Glutamatergic neuron (in vitro differentiated cells): ENCODE data around the gene MRTFA. TPM values are rescaled to one million over a fixed set of nuclear protein-coding genes. Genes with fewer than 3 reads are reported as not detected.

Experiments used
- DNase-seq: peaks from one replicate; pipeline ENCODE4 v3.0.0; 2022
- H3K27ac Mint-ChIP-seq: one replicate; pipeline ENCODE4 v1.8.0; 2020; ENCODE audit warnings: mild to moderate bottlenecking, mixed read lengths, inconsistent platforms; ENCODE audit not compliant: unreplicated experiment
- H3K27me3 Mint-ChIP-seq: one replicate; pipeline ENCODE4 v1.8.0; 2020; ENCODE audit warnings: mild to moderate bottlenecking, moderate library complexity, mixed read lengths, inconsistent platforms; ENCODE audit not compliant: unreplicated experiment
- H3K36me3 Mint-ChIP-seq: one replicate; pipeline ENCODE4 v1.8.0; 2020; ENCODE audit warnings: mild to moderate bottlenecking, mixed read lengths, inconsistent platforms; ENCODE audit not compliant: unreplicated experiment
- H3K4me1 Mint-ChIP-seq: one replicate; pipeline ENCODE4 v1.8.0; 2020; ENCODE audit warnings: mild to moderate bottlenecking, low read depth, mixed read lengths, inconsistent platforms; ENCODE audit not compliant: unreplicated experiment
- H3K4me3 Mint-ChIP-seq: one replicate; pipeline ENCODE4 v1.8.0; 2020; ENCODE audit warnings: mild to moderate bottlenecking, mixed read lengths, inconsistent platforms; ENCODE audit not compliant: unreplicated experiment
- H3K9me3 Mint-ChIP-seq: one replicate; pipeline ENCODE4 v1.8.0; 2020; ENCODE audit warnings: mild to moderate bottlenecking, moderate library complexity, mixed read lengths, inconsistent platforms; ENCODE audit not compliant: unreplicated experiment
- long read RNA-seq: library from polyadenylated mRNA; unstranded; transcript quantifications from one replicate; pipeline ENCODE4 v2.0.0, GENCODE V29; 2020; ENCODE audit not compliant: unreplicated experiment
- total RNA-seq: library from RNA; stranded (reverse); fragmentation: NEBNext Ultra II Directional; extraction: Animal tissue kit (Norgen Biotek cat#: 25700); gene quantifications from one replicate; pipeline ENCODE4 v1.2.1, GENCODE V29; 2021; ENCODE audit not compliant: unreplicated experiment
- TF ChIP-seq, protein P1 (sequence below): fragments of 200-600 bp; sonication (generic); IDR thresholded peaks from one replicate; pipeline ENCODE4 v1.5.0; 2021; ENCODE audit not compliant: partially characterized antibody, unreplicated experiment

Gene MRTFA
- 91.7 TPM for total RNA-seq
- long read RNA-seq, partial matches to known transcripts, result 4 of 10 reads
- long read RNA-seq, other reads (novel, unspliced or antisense), result 6 of 10 reads

DNA sequence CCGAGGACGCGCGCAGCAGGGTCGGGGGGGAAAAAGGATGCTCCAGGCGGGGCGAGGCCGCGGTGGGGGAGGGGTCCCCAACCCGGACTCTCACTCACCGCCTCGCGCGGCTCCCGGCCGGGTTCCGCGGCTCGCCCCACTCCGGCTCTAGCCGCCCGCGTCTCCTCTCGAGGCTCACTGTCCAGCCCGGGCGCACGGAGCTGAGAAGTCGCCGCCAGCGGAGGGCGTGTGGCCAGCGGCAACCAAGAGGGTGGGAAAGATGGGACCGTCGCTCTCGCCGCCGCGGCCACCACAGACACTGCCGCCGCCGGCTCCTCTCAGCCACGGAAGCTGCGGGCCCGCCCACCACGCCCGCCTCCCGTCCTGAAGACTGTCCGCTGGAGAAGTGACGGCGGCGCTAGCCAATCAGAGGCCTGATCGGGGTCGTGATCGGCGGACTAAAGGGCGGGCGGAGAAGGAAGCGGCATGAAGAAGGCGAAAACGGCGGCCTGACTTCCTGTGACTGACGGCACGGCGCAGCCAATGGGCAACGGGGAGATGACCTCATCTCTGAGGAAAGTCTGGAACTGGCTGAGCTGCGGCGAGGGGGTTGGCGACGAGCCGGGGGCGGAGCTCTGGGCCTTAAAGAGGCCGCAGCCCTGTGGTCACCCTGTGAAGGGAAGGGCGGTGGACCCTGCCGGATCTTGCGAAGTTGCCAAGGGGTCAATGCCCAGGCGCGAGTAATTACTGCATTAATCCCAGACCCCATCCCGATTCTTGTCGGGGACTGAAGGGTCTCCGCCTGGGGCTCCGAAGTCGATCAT is at the start of gene MRTFA:
TSS of gene MRTFA (minus strand) at position 340 of the 803 bp plus-strand sequence.
- Mint-ChIP-seq H3K4me1 (peaks cover 18% of the 10 kb centered on the region), H3K36me3 (no peaks in the 10 kb centered on the region), H3K9me3 (peaks cover 7% of the 10 kb centered on the region), H3K27me3 (peaks cover 10% of the 10 kb centered on the region), H3K4me3 (peak within 1 kb of the TSS; percentile 95), H3K27ac (peak within 1 kb of the TSS; percentile 94)
- DNase-seq, result peak; percentile 100
- TF ChIP-seq, protein P1, sequence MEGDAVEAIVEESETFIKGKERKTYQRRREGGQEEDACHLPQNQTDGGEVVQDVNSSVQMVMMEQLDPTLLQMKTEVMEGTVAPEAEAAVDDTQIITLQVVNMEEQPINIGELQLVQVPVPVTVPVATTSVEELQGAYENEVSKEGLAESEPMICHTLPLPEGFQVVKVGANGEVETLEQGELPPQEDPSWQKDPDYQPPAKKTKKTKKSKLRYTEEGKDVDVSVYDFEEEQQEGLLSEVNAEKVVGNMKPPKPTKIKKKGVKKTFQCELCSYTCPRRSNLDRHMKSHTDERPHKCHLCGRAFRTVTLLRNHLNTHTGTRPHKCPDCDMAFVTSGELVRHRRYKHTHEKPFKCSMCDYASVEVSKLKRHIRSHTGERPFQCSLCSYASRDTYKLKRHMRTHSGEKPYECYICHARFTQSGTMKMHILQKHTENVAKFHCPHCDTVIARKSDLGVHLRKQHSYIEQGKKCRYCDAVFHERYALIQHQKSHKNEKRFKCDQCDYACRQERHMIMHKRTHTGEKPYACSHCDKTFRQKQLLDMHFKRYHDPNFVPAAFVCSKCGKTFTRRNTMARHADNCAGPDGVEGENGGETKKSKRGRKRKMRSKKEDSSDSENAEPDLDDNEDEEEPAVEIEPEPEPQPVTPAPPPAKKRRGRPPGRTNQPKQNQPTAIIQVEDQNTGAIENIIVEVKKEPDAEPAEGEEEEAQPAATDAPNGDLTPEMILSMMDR, result no peak

GRCh38 chr22:40685406-40685805 is 48.9 kb upstream of the MRTFA start:
- Mint-ChIP-seq H3K36me3 (no peaks in the 10 kb centered on the region), H3K27ac (no peak overlapping the region), H3K9me3 (no peaks in the 10 kb centered on the region), H3K27me3 (no peaks in the 10 kb centered on the region), H3K4me1 (peaks cover 6% of the 10 kb centered on the region), H3K4me3 (no peak overlapping the region)
- TF ChIP-seq, protein P1, result no peak
- DNase-seq, result no peak

DNA sequence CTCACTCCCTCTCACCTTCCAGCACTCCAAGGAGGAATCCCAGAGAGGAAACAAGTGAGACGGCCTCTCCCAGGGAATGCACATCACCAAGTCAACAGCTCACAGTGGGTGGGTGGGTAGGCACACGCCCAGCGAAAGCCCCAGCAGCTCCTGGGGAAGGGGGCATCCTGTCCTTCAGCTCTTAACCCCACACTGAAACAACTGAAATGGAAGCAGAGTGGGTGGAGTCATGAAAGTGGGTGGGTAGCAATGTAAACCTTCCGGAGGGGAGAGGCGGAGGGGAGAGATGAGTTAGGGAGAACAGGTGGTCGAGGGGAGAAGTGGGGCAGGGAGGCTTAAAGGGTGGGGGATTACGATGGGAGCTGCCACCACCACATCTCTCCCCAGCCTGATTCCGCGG is 48.2 kb upstream of the MRTFA start:
- TF ChIP-seq, protein P1, result no peak
- no peaks in the 10 kb centered on the region for H3K27me3 Mint-ChIP-seq
- H3K27ac Mint-ChIP-seq, result no peak overlapping the region
- no peaks in the 10 kb centered on the region for H3K9me3 Mint-ChIP-seq
- peaks cover 12% of the 10 kb centered on the region for H3K4me1 Mint-ChIP-seq
- no peak overlapping the region for H3K4me3 Mint-ChIP-seq
- no peaks in the 10 kb centered on the region for H3K36me3 Mint-ChIP-seq
- no peak for DNase-seq

- Mint-ChIP-seq H3K4me1 (peaks cover 18% of the 10 kb centered on the region), H3K4me3 (no peak overlapping the region), H3K27ac (no peak overlapping the region), H3K9me3 (no peaks in the 10 kb centered on the region), H3K36me3 (no peaks in the 10 kb centered on the region), H3K27me3 (no peaks in the 10 kb centered on the region)
- no peak for DNase-seq
- TF ChIP-seq, protein P1, result no peak
Measured at GRCh38 chr22:40681451-40681850, 44.9 kb upstream of the MRTFA start.

- TF ChIP-seq, protein P1, result no peak
- H3K27ac Mint-ChIP-seq, result peak overlapping the region; percentile 2
- H3K4me1 Mint-ChIP-seq, result peaks cover 18% of the 10 kb centered on the region
- no peak overlapping the region for H3K4me3 Mint-ChIP-seq
- no peaks in the 10 kb centered on the region for H3K27me3 Mint-ChIP-seq
- peaks cover 1% of the 10 kb centered on the region for H3K9me3 Mint-ChIP-seq
- no peak for DNase-seq
- H3K36me3 Mint-ChIP-seq, result no peaks in the 10 kb centered on the region
Measured at GRCh38 chr22:40680819-40681183, 44.3 kb upstream of the MRTFA start.
